Erythroblast (primary cell): ENCODE measurements around the gene TLE2.
"Not testable (repeated sequence)": the region's sequence is repeated elsewhere in the genome, so short reads cannot be mapped to it uniquely, and the experiment has no call there.

Experiments
- DNase-seq, 2 experiments: peaks; one replicate each; lab custom pipeline; 2025; lab: John Stamatoyannopoulos, UW
- GATA1 ChIP-seq: IDR thresholded peaks from 2 replicates; pipeline ENCODE4 v1.6.1; 2011; ENCODE audit warnings: low read depth, mild to moderate bottlenecking, control low read depth, low read length, moderate library complexity
- POLR2A ChIP-seq: IDR thresholded peaks from 2 replicates; pipeline ENCODE4 v1.6.1; 2011; ENCODE audit warnings: mild to moderate bottlenecking, low read length

TLE2 gene

GRCh38 chr19:3061182-3062161, 32.4 kb upstream of the TLE2 start:
- DNase-seq, result peak; percentile 74

GRCh38 chr19:3060857-3061181, 31.7 kb upstream of the TLE2 start:
- DNase-seq, result no peak

More at GRCh38 chr19:3061182-3062161, 32.4 kb upstream of the TLE2 start:
- TF ChIP-seq GATA1, result no peak
- peak; percentile 38 for TF ChIP-seq POLR2A

GRCh38 chr19:3059653-3060052, 30.6 kb upstream of the TLE2 start:
- TF ChIP-seq GATA1 (no peak), POLR2A (no peak)
- DNase-seq, result no peak

More at GRCh38 chr19:3060857-3061181, 31.7 kb upstream of the TLE2 start:
- TF ChIP-seq GATA1, result no peak
- TF ChIP-seq POLR2A, result no peak

- DNase-seq, result no peak
- TF ChIP-seq GATA1, result no peak
These were observed 29.8 kb upstream of the TLE2 start for GRCh38 chr19:3058821-3059314.

- no peak for DNase-seq
- no peak for TF ChIP-seq GATA1
These were observed 29.1 kb upstream of the TLE2 start for GRCh38 chr19:3058009-3058820.

GRCh38 chr19:3057275-3057714, 28.2 kb upstream of the TLE2 start:
- TF ChIP-seq GATA1 (no peak), POLR2A (no peak)
- DNase-seq, result no peak

GRCh38 chr19:3056417-3057088, 27.5 kb upstream of the TLE2 start:
- TF ChIP-seq POLR2A (no peak), GATA1 (no peak)
- no peak for DNase-seq

GRCh38 chr19:3055741-3056416, 26.8 kb upstream of the TLE2 start:
- TF ChIP-seq POLR2A, result no peak
- TF ChIP-seq GATA1, result no peak
- DNase-seq, result no peak

GRCh38 chr19:3054972-3055740, 26.1 kb upstream of the TLE2 start:
- no peak for DNase-seq
- no peak for TF ChIP-seq POLR2A
- no peak for TF ChIP-seq GATA1

GRCh38 chr19:3054265-3054971, 25.3 kb upstream of the TLE2 start:
- no peak for DNase-seq
- TF ChIP-seq POLR2A (no peak), GATA1 (no peak)

GRCh38 chr19:3053780-3054179, 24.7 kb upstream of the TLE2 start:
- TF ChIP-seq POLR2A (no peak), GATA1 (no peak)
- DNase-seq, result no peak

- TF ChIP-seq POLR2A, result no peak
- TF ChIP-seq GATA1, result no peak
- no peak for DNase-seq
These were observed 24.1 kb upstream of the TLE2 start for GRCh38 chr19:3053218-3053621.

GRCh38 chr19:3050016-3050415, 20.9 kb upstream of the TLE2 start:
- not testable (repeated sequence) for DNase-seq
